Measurements from ENCODE around the gene CHFR. TPM values are rescaled to one million over a fixed set of nuclear protein-coding genes. Genes with fewer than 3 reads are reported as not detected.

Gene CHFR
- total RNA-seq, 4 donors from 2014 or later = 25.5 to 38.6 (median 30.4) TPM

- TF ChIP-seq CTCF (IDR thresholded peaks at IDR 0.05; ENCODE audit: low read depth) = no peak
Observed at GRCh38 chr12:132827763-132828703, 59.4 kb downstream of the CHFR start.

- TF ChIP-seq CTCF (IDR thresholded peaks at IDR 0.05; ENCODE audit: low read depth) = no peak
Observed at GRCh38 chr12:132825861-132826260, 61.5 kb downstream of the CHFR start.

GRCh38 chr12:132825089-132825488, 62.3 kb downstream of the CHFR start:
- TF ChIP-seq CTCF (IDR thresholded peaks at IDR 0.05; ENCODE audit: low read depth) = no peak

- no peak for TF ChIP-seq CTCF (IDR thresholded peaks at IDR 0.05; ENCODE audit: low read depth)
Observed at GRCh38 chr12:132824053-132824452, 63.4 kb downstream of the CHFR start.

- TF ChIP-seq CTCF (IDR thresholded peaks at IDR 0.05; ENCODE audit: low read depth) = no peak
Observed at GRCh38 chr12:132818562-132818961, 68.8 kb downstream of the CHFR start.

GRCh38 chr12:132814232-132814631, 73.2 kb downstream of the CHFR start:
- no peak for TF ChIP-seq CTCF (IDR thresholded peaks at IDR 0.05; ENCODE audit: low read depth)

- TF ChIP-seq CTCF (IDR thresholded peaks at IDR 0.05; ENCODE audit: low read depth) = no peak
Observed at GRCh38 chr12:132813443-132813842, 74.0 kb downstream of the CHFR start.
